Kidney epithelial cell (primary cell): ENCODE results near the gene LIN28B. TPM values are rescaled to one million over a fixed set of nuclear protein-coding genes. Genes with fewer than 3 reads are reported as not detected.

Experiments used
- DNase-seq: peaks from one replicate; pipeline ENCODE4 v3.0.0-alpha.2; 2010; ENCODE audit warnings: low read depth
- H3K27me3 ChIP-seq: 2 replicates; pipeline ENCODE4 v1.6.0; 2011; ENCODE audit warnings: low read length; ENCODE audit not compliant: control insufficient read depth, insufficient read depth
- H3K36me3 ChIP-seq: 2 replicates; pipeline ENCODE4 v1.5.1; 2011; ENCODE audit warnings: low read length; ENCODE audit not compliant: control insufficient read depth, insufficient read depth
- H3K4me3 ChIP-seq: 2 replicates; pipeline ENCODE4 v1.5.1; 2011; ENCODE audit warnings: low read depth, mild to moderate bottlenecking, control low read depth, low read length
- total RNA-seq: library from RNA; depleted of rRNA; stranded (reverse); fragments of >200 nt; gene quantifications from 2 replicates; pipeline ENCODE4 v1.2.3, GENCODE V29; 2015
- TF ChIP-seq, protein P1 (sequence below): IDR thresholded peaks from 2 replicates; pipeline ENCODE4 v1.5.1; 2011; ENCODE audit warnings: mild to moderate bottlenecking, moderate library complexity, low read length, control low read depth, inconsistent platforms; ENCODE audit not compliant: insufficient read depth, poor library complexity, severe bottlenecking

Gene LIN28B
- total RNA-seq, 1 donor from 2014 or later = 0.92 TPM

DNA sequence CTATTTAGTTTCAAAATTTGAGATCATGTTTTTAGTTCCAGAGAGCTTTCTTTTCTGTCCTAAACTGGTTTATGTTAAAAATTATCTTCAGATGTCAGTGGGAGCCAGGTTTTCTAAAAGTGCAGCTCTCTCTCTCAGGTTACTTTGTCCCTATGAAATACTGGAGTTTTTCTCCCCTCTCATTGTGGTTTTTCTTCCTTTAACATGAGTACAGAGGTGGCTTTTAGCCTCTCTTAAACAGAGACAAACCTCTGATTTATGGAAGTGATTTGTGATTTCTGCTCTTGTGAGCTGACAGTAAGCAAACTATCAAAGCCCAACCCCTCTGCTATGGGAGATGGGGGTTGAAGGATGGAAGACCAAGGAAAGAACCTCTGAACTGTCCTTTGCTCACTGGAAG is 85.7 kb downstream of the LIN28B start:
- no peak for DNase-seq
- TF ChIP-seq, protein P1, sequence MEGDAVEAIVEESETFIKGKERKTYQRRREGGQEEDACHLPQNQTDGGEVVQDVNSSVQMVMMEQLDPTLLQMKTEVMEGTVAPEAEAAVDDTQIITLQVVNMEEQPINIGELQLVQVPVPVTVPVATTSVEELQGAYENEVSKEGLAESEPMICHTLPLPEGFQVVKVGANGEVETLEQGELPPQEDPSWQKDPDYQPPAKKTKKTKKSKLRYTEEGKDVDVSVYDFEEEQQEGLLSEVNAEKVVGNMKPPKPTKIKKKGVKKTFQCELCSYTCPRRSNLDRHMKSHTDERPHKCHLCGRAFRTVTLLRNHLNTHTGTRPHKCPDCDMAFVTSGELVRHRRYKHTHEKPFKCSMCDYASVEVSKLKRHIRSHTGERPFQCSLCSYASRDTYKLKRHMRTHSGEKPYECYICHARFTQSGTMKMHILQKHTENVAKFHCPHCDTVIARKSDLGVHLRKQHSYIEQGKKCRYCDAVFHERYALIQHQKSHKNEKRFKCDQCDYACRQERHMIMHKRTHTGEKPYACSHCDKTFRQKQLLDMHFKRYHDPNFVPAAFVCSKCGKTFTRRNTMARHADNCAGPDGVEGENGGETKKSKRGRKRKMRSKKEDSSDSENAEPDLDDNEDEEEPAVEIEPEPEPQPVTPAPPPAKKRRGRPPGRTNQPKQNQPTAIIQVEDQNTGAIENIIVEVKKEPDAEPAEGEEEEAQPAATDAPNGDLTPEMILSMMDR = no peak
- no peak overlapping the region for H3K4me3 ChIP-seq
- no peaks in the 10 kb centered on the region for H3K27me3 ChIP-seq
- no peaks in the 10 kb centered on the region for H3K36me3 ChIP-seq

DNA sequence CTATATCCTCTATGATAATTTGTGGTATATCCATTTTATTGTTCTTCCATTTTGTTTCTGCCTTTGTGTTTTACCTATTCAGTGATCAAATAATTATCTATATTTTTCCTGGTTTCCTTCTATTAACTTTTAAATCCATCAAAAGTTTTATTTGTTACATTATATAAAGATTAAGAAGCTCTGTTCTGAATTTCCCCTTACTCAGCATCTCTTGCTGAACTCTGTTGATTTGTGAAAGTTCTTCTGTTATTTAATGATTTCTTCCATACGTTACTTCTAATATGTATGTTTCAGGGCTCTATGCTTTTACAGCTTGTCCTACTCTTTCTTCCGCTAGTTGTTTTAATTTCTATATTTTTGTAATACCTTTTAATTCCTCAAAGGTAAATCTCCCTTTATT is 87.1 kb downstream of the LIN28B start:
- no peak for DNase-seq
- Histone ChIP-seq H3K36me3 (no peaks in the 10 kb centered on the region), H3K4me3 (no peak overlapping the region), H3K27me3 (no peaks in the 10 kb centered on the region)
- TF ChIP-seq, protein P1 = no peak

DNA sequence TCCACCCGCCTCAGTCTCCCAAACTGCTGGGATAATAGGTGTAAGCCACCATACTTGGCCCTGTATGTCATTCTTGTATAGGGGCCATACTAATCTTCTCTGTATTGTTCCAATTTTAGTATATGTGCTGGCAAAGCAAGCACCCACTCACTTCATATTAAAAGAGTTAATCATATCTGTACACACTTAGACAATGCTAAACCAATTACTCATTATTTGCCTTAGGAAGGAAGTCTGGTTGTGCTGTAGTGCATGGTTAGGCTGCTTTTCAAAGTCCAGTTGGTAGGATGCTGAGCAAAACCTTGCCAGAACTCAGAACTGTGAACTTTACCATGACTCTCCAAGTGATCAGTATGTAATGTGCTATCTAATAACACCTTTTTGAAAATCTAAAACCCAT is 88.6 kb downstream of the LIN28B start:
- peak; percentile 2 for DNase-seq
- TF ChIP-seq, protein P1 = no peak
- Histone ChIP-seq H3K4me3 (no peak overlapping the region), H3K36me3 (no peaks in the 10 kb centered on the region), H3K27me3 (no peaks in the 10 kb centered on the region)

DNA sequence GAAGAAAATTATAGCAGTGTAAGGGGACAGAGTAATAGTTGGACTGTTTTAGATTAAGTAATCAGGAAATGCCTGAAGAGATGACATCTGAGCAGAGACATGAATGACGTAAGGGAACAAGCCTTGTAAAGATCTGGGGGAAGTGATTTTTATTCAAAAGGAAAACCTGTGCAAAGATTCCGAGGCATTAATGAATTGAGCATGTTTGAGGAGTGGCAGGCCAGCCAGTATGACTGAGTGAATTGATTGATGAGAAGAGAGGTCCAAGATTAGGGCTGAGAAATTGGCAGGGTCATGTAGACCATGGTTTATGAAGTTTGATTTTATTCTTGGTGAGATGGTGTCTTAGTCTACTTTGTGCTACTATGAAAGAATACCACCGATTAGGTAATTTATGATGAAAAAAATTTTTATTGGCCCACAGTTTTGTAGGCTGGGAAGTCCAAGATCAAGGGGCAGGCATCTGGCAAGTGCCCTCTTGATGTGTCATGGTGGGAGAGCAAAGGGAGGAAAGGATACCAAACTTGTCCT is 95.1 kb downstream of the LIN28B start:
- TF ChIP-seq, protein P1 = no peak
- Histone ChIP-seq H3K27me3 (no peaks in the 10 kb centered on the region), H3K36me3 (no peaks in the 10 kb centered on the region), H3K4me3 (no peak overlapping the region)
- DNase-seq = no peak

DNA sequence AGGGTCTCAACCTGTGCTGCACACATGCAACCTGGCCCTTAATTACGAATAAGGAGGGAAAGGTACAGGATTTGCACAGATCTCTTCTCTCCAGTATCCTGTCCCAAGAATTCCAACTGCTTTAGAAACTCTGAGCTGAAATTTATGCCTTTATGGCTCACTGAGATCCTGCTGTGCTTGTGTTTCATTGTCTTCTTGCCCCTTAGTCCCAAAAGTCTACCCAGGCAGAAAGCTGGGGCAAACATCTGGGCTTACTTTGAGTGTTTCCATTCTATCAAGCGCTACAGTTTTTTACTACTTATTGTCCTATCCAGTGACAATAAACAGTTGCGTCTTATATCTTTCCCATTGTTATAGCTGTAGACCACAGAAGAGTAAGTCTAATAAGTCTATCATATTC is 99.7 kb downstream of the LIN28B start:
- no peak for DNase-seq
- no peak overlapping the region for H3K4me3 ChIP-seq
- no peaks in the 10 kb centered on the region for H3K27me3 ChIP-seq
- no peaks in the 10 kb centered on the region for H3K36me3 ChIP-seq
- TF ChIP-seq, protein P1 = no peak

DNA sequence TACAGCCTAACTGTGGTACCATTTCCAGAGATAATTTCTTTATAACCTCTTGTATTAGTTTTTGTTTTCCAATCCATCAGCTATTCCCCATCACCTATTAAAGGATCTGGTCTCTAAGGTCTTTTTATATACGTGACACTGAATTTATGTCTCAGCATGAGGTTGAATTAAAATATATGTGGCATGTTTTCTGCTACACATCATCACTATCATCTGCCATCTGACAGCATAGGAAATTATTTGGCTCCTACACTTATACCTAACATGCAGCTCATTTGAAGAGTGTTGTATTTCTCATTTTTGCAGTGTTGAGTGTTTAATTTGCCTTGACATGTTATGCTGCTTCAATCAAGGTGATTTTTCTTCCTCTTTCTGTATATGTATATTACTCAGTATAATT is 100.3 kb downstream of the LIN28B start:
- TF ChIP-seq, protein P1 = no peak
- no peaks in the 10 kb centered on the region for H3K27me3 ChIP-seq
- H3K36me3 ChIP-seq = no peaks in the 10 kb centered on the region
- no peak overlapping the region for H3K4me3 ChIP-seq
- no peak for DNase-seq
